ENCODE measurements around the gene FOXL3. TPM values are rescaled to one million over a fixed set of nuclear protein-coding genes. Genes with fewer than 3 reads are reported as not detected.

The FOXL3 gene
- total RNA-seq, 4 donors from 2014 or later, result not detected

GRCh38 chr7:271266-272107, 18.5 kb upstream of the FOXL3 start:
- H3K27ac ChIP-seq (replicated peaks in 1 of 4), result no peak overlapping the region
- DNase-seq (ENCODE audit: extremely low spot score), result no peak
- H3K36me3 ChIP-seq, result no peaks in the 10 kb centered on the region
- peaks cover 0 to 38% (median 0%) of the 10 kb centered on the region in 4 donors for H3K27me3 ChIP-seq
- no peak overlapping the region for H3K4me3 ChIP-seq
- peaks cover 0 to 15% (median 13%) of the 10 kb centered on the region in 4 donors for H3K9me3 ChIP-seq
- no peaks in the 10 kb centered on the region for H3K4me1 ChIP-seq
- 89% methylated on average over 14 of the region's 14 CpGs for WGBS
- TF ChIP-seq POLR2AphosphoS5 (IDR thresholded peaks at IDR 0.05) (no peak), POLR2A (IDR thresholded peaks at IDR 0.05; ENCODE audit: low read depth) (no peak), EP300 (IDR thresholded peaks at IDR 0.05) (no peak), CTCF (IDR thresholded peaks at IDR 0.05) (no peak)
- intact Hi-C loops (cut with DNase I), result no loop called here

GRCh38 chr7:272108-272615, 17.8 kb upstream of the FOXL3 start:
- DNase-seq (ENCODE audit: extremely low spot score), result no peak
- Histone ChIP-seq H3K9me3 (peaks cover 0 to 15% (median 13%) of the 10 kb centered on the region in 4 donors), H3K4me3 (no peak overlapping the region), H3K4me1 (no peaks in the 10 kb centered on the region), H3K36me3 (no peaks in the 10 kb centered on the region), H3K27ac (replicated peaks in 1 of 4) (no peak overlapping the region), H3K27me3 (peaks cover 0 to 41% (median 0%) of the 10 kb centered on the region in 4 donors)
- TF ChIP-seq CTCF (IDR thresholded peaks at IDR 0.05), result no peak
- TF ChIP-seq POLR2A (IDR thresholded peaks at IDR 0.05; ENCODE audit: low read depth), result no peak
- no peak for TF ChIP-seq POLR2AphosphoS5 (IDR thresholded peaks at IDR 0.05)
- TF ChIP-seq EP300 (IDR thresholded peaks at IDR 0.05), result no peak
- intact Hi-C loops (cut with DNase I), result no loop called here
- 83% methylated on average over 18 of the region's 18 CpGs for WGBS

GRCh38 chr7:272631-273030, 17.3 kb upstream of the FOXL3 start:
- H3K27me3 ChIP-seq, result peaks cover 0 to 41% (median 0%) of the 10 kb centered on the region in 4 donors
- TF ChIP-seq POLR2AphosphoS5 (IDR thresholded peaks at IDR 0.05) (no peak), EP300 (IDR thresholded peaks at IDR 0.05) (no peak), POLR2A (IDR thresholded peaks at IDR 0.05; ENCODE audit: low read depth) (no peak), CTCF (IDR thresholded peaks at IDR 0.05) (no peak)
- H3K4me1 ChIP-seq, result no peaks in the 10 kb centered on the region
- no peak overlapping the region for H3K27ac ChIP-seq (replicated peaks in 1 of 4)
- H3K9me3 ChIP-seq, result peaks cover 0 to 15% (median 13%) of the 10 kb centered on the region in 4 donors
- no peak for DNase-seq (ENCODE audit: extremely low spot score)
- intact Hi-C loops (cut with DNase I), result no loop called here
- no peaks in the 10 kb centered on the region for H3K36me3 ChIP-seq
- WGBS, result 88% methylated on average over 14 of the region's 14 CpGs
- H3K4me3 ChIP-seq, result no peak overlapping the region

GRCh38 chr7:273327-273726, 16.6 kb upstream of the FOXL3 start:
- 92% methylated on average over 7 of the region's 7 CpGs for WGBS
- DNase-seq (ENCODE audit: extremely low spot score), result no peak
- peaks cover 0 to 15% (median 13%) of the 10 kb centered on the region in 4 donors for H3K9me3 ChIP-seq

More at GRCh38 chr7:273327-273726, 16.6 kb upstream of the FOXL3 start:
- Histone ChIP-seq H3K4me1 (no peaks in the 10 kb centered on the region), H3K27ac (replicated peaks in 1 of 4) (no peak overlapping the region), H3K4me3 (no peak overlapping the region), H3K27me3 (peaks cover 0 to 41% (median 0%) of the 10 kb centered on the region in 4 donors), H3K36me3 (no peaks in the 10 kb centered on the region)
- intact Hi-C loops (cut with DNase I), result no loop called here
- TF ChIP-seq EP300 (IDR thresholded peaks at IDR 0.05) (no peak), POLR2AphosphoS5 (IDR thresholded peaks at IDR 0.05) (no peak), POLR2A (IDR thresholded peaks at IDR 0.05; ENCODE audit: low read depth) (no peak), CTCF (IDR thresholded peaks at IDR 0.05) (no peak)
